Keratinocyte (primary cell): ENCODE measurements around the gene NHSL2. TPM values are rescaled to one million over a fixed set of nuclear protein-coding genes. Genes with fewer than 3 reads are reported as not detected.

Source experiments
- DNase-seq: peaks from one replicate; pipeline ENCODE4 v3.0.0-alpha.2; 2011; ENCODE audit warnings: low read depth, missing footprints, low spot score
- FAIRE-seq: peaks from 2 replicates; lab custom pipeline; 2011; peaks lifted over from hg19 to GRCh38; lab: Jason Lieb, UNC
- H2AFZ ChIP-seq: 2 replicates; pipeline ENCODE4 v1.6.0; 2012; ENCODE audit warnings: low read length, control low read depth, inconsistent platforms; ENCODE audit not compliant: control insufficient read depth
- H3K27ac ChIP-seq: 2 replicates; pipeline ENCODE4 v1.5.1; 2011; ENCODE audit warnings: low read length; ENCODE audit not compliant: control insufficient read depth, insufficient read depth
- H3K27me3 ChIP-seq: 3 replicates; pipeline ENCODE4 v1.6.0; 2011; ENCODE audit warnings: low read length; ENCODE audit not compliant: control insufficient read depth, insufficient read depth; ENCODE audit errors: extremely low read depth
- H3K36me3 ChIP-seq, 2 experiments: 2 replicates in 1 of 2; 3 replicates in 1 of 2; pipeline ENCODE4 v1.5.1; 2011; ENCODE audit warnings: low read length in 2 of 2, mild to moderate bottlenecking in 1 of 2; ENCODE audit not compliant: control insufficient read depth in 2 of 2, insufficient read depth in 2 of 2; ENCODE audit errors: extremely low read depth in 1 of 2
- H3K4me1 ChIP-seq: 3 replicates; pipeline ENCODE4 v1.5.1; 2011; ENCODE audit warnings: low read length; ENCODE audit not compliant: control insufficient read depth, insufficient read depth; ENCODE audit errors: extremely low read depth
- H3K4me2 ChIP-seq: 3 replicates; pipeline ENCODE4 v1.6.0; 2011; ENCODE audit warnings: low read depth, low read length; ENCODE audit not compliant: control insufficient read depth, insufficient read depth; ENCODE audit errors: extremely low read depth
- H3K4me3 ChIP-seq, 3 experiments: fragments of 200-600 bp in 1 of 3; sonication (generic) in 1 of 3; 2 replicates in 2 of 3; 3 replicates in 1 of 3; pipeline ENCODE4 v1.5.1; 2011 to 2016; ENCODE audit warnings: low read length in 3 of 3, mild to moderate bottlenecking in 3 of 3, control low read depth in 2 of 3, inconsistent platforms in 1 of 3, low read depth in 1 of 3, mixed read lengths in 1 of 3, mixed run types in 1 of 3, moderate library complexity in 1 of 3; ENCODE audit not compliant: control insufficient read depth in 2 of 3, insufficient read depth in 2 of 3; ENCODE audit errors: extremely low read depth in 1 of 3
- H3K79me2 ChIP-seq: 2 replicates; pipeline ENCODE4 v1.6.0; 2012; ENCODE audit warnings: low read length; ENCODE audit not compliant: control insufficient read depth, insufficient read depth
- H3K9ac ChIP-seq: 3 replicates; pipeline ENCODE4 v1.6.0; 2011; ENCODE audit warnings: low read length; ENCODE audit not compliant: control insufficient read depth, insufficient read depth; ENCODE audit errors: extremely low read depth
- H3K9me1 ChIP-seq: 3 replicates; pipeline ENCODE4 v1.6.0; 2011; ENCODE audit warnings: low read length; ENCODE audit not compliant: control insufficient read depth, insufficient read depth; ENCODE audit errors: extremely low read depth
- H3K9me3 ChIP-seq: 2 replicates; pipeline ENCODE4 v1.5.1; 2012; ENCODE audit warnings: low read depth, low read length; ENCODE audit not compliant: control insufficient read depth
- H4K20me1 ChIP-seq: 3 replicates; pipeline ENCODE4 v1.6.0; 2011; ENCODE audit warnings: low read length; ENCODE audit not compliant: control insufficient read depth, insufficient read depth; ENCODE audit errors: extremely low read depth
- EZH2 ChIP-seq: IDR thresholded peaks from one replicate; pipeline ENCODE4 v1.6.1; 2012; ENCODE audit warnings: inconsistent platforms, mild to moderate bottlenecking, low read length, moderate library complexity
- dilution Hi-C: fragments of 300-500 bp; cut with MboI; formaldehyde crosslinking; loops from one replicate; pipeline ENCODE4 v1.7.0; 2020; ENCODE audit warnings: low sequenced_read_pairs; ENCODE audit not compliant: extremely low pct_ligation_motif_present
- polyA plus RNA-seq, 5 experiments: library from polyadenylated mRNA; depleted of rRNA in 3 of 5; stranded (reverse) in 3 of 5; stranded (forward) in 1 of 5; unstranded in 1 of 5; fragments of >200 nt; gene quantifications; 1 replicate in 1 of 5; 2 replicates in 3 of 5; 3 replicates in 1 of 5; pipeline versions ENCODE4 v1.2.1 to v1.2.3, GENCODE V29; 2011 to 2012; ENCODE audit warnings: missing spikeins in 2 of 5, low read depth in 1 of 5, low replicate concordance in 1 of 5
- TF ChIP-seq, protein P1 (sequence below), 3 experiments: IDR thresholded peaks in 1 of 3; conservative IDR thresholded peaks in 1 of 3; optimal IDR thresholded peaks in 1 of 3; 2 replicates in 2 of 3; 3 replicates in 1 of 3; pipeline versions ENCODE3 to v1.5.1; 2011; ENCODE audit warnings: low read length in 3 of 3, mild to moderate bottlenecking in 3 of 3, moderate library complexity in 2 of 3, control low read depth in 1 of 3, inconsistent platforms in 1 of 3; ENCODE audit not compliant: insufficient read depth in 2 of 3; ENCODE audit errors: extremely low read depth in 1 of 3

Gene NHSL2
- polyA plus RNA-seq, 1 donor (not counting 4 experiments of a cell fraction or from before 2014, with no cell fraction given): 0.04 TPM

- dilution Hi-C loops: no loop called here
- H3K4me3 ChIP-seq: no peak overlapping the region
- no peak overlapping the region for H2AFZ ChIP-seq
- no peak overlapping the region for H3K4me2 ChIP-seq
- FAIRE-seq (no peak), DNase-seq (no peak)
- H3K79me2 ChIP-seq: no peaks in the 10 kb centered on the region
- peaks cover 3% of the 10 kb centered on the region for H4K20me1 ChIP-seq
- no peak overlapping the region for H3K27ac ChIP-seq
- no peak overlapping the region for H3K9ac ChIP-seq
- TF ChIP-seq EZH2: no peak
- TF ChIP-seq, protein P1, sequence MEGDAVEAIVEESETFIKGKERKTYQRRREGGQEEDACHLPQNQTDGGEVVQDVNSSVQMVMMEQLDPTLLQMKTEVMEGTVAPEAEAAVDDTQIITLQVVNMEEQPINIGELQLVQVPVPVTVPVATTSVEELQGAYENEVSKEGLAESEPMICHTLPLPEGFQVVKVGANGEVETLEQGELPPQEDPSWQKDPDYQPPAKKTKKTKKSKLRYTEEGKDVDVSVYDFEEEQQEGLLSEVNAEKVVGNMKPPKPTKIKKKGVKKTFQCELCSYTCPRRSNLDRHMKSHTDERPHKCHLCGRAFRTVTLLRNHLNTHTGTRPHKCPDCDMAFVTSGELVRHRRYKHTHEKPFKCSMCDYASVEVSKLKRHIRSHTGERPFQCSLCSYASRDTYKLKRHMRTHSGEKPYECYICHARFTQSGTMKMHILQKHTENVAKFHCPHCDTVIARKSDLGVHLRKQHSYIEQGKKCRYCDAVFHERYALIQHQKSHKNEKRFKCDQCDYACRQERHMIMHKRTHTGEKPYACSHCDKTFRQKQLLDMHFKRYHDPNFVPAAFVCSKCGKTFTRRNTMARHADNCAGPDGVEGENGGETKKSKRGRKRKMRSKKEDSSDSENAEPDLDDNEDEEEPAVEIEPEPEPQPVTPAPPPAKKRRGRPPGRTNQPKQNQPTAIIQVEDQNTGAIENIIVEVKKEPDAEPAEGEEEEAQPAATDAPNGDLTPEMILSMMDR (optimal IDR thresholded peaks at IDR 0.05 in 1 of 3, IDR thresholded peaks at IDR 0.05 in 1 of 3, conservative IDR thresholded peaks at IDR 0.05 in 1 of 3; ENCODE audit: extremely low read depth in 1 of 3, insufficient read depth in 2 of 3, low read length in 3 of 3): no peak
- no peaks in the 10 kb centered on the region for H3K9me1 ChIP-seq
- no peaks in the 10 kb centered on the region for H3K9me3 ChIP-seq
- peaks cover 20% of the 10 kb centered on the region for H3K27me3 ChIP-seq
- H3K4me1 ChIP-seq: no peaks in the 10 kb centered on the region
- no peaks in the 10 kb centered on the region for H3K36me3 ChIP-seq
Observed at GRCh38 chrX:72142094-72142793, 231.6 kb downstream of the NHSL2 start.

DNA sequence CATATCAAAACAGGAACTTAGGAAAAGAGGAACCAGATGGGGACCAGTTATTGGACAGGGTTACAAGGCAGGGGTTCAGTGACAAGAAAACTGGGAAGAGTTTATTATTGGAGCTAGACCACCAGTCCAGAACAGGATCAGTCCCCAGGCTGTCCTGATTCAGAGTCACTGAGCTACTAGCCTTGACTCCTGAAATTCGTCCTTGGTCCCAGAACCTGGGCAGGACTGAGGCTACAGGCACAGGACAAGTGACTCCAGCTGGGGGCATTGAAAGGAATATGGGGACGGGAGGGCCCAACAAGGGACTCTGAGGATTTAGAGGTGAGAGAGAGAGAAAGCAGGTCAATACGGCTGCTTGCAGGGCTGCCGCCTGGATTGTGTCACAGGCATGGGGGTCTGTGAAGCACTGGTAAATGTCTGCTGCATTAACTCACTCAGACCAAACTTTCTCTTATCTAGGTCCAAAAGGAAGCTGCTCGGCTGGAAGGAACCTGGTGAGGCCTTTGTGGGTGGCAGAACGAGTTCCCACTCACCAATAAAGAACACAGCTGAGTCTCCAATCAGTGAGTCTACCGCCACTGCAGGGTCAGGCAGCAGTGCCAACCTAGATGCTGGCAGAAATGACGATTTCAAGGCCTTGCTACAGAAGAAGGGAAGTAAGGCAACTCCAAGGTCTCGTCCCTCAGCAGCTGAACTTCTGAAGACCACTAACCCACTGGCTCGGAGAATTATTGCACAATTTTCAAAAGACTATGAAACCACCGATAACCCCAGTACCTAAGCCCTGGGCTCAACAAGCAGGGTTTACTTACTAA lies 232.4 kb downstream of the NHSL2 start:
- no peak for TF ChIP-seq EZH2
- TF ChIP-seq, protein P1 (optimal IDR thresholded peaks at IDR 0.05 in 1 of 3, IDR thresholded peaks at IDR 0.05 in 1 of 3, conservative IDR thresholded peaks at IDR 0.05 in 1 of 3; ENCODE audit: extremely low read depth in 1 of 3, insufficient read depth in 2 of 3, low read length in 3 of 3): no peak
- Histone ChIP-seq H3K36me3 (no peaks in the 10 kb centered on the region), H3K4me2 (no peak overlapping the region), H3K27ac (no peak overlapping the region), H3K4me1 (no peaks in the 10 kb centered on the region), H3K9me3 (no peaks in the 10 kb centered on the region), H3K9me1 (no peaks in the 10 kb centered on the region), H2AFZ (no peak overlapping the region), H3K9ac (no peak overlapping the region), H3K4me3 (no peak overlapping the region), H4K20me1 (peaks cover 3% of the 10 kb centered on the region), H3K79me2 (no peaks in the 10 kb centered on the region), H3K27me3 (peaks cover 19% of the 10 kb centered on the region)
- FAIRE-seq: no peak
- dilution Hi-C loops: no loop called here
- DNase-seq: no peak
